Cortex of kidney (tissue), 1 donor: ENCODE measurements around the gene TRMT10B.
"Not testable (repeated sequence)": the region's sequence is repeated elsewhere in the genome, so short reads cannot be mapped to it uniquely, and the experiment has no call there.

Experiments used
- DNase-seq: peaks from one replicate; lab custom pipeline; 2025; lab: John Stamatoyannopoulos, UW

Gene TRMT10B

GRCh38 chr9:37801287-37801850, 47.8 kb downstream of the TRMT10B start:
- DNase-seq = no peak

DNA sequence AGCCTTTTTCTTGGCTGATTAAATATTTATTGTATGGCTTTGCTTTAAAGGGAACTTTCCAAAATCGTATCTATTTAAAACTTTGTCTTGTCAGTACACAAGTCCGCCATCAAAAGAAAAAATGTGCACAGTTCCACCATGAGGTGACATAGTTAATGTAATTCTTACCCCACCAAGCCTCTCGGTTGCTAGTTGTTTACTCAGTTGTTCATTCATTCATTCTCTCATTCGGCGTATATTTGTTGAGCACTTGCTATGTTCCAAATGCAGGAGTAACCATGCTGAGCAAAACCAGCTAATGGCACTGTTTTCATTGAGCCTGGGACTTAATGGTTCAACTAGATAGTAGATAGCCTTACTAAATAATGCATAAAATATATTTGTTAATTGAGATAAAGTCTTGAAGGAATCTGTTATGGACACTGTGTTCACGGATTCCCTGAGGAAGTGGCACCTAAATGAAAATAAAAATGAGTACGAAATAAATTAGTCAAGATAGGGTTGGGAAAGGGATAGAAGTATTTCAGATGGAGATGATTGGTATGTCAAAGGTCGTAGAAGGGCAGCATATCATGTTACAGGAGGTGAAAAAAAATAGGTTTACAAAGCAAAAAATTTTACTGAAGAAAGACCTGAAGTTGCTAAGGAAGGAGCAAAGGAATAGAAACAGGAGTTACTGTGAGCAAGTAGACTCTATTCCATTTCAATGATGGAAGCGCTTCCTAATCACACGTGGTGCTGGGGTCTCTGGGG, 48.5 kb downstream of the TRMT10B start:
- DNase-seq = no peak

- DNase-seq = no peak
Observed at GRCh38 chr9:37806271-37806670, 52.7 kb downstream of the TRMT10B start.

DNA sequence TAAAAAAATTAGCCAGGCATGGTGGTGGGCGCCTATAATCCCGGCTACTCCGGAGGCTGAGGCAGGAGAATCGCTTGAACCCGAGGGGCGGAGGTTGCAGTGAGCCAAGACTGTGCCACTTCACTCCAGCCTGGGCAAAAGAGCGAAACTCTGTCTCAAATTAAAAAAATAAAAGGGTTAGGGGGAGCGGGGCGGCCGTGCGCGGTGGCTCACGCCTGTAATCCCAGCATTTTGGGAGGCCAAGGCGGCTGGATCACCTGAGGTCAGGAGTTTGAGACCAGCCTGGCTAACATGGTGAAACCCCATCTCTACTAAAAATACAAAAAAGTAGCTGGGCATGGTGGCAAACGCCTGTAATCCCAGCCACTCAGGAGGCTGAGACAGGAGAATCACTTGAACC, 56.1 kb downstream of the TRMT10B start:
- DNase-seq = not testable (repeated sequence)

GRCh38 chr9:37811906-37812476, 58.4 kb downstream of the TRMT10B start:
- DNase-seq = no peak

GRCh38 chr9:37812773-37813379, 59.3 kb downstream of the TRMT10B start:
- no peak for DNase-seq

DNA sequence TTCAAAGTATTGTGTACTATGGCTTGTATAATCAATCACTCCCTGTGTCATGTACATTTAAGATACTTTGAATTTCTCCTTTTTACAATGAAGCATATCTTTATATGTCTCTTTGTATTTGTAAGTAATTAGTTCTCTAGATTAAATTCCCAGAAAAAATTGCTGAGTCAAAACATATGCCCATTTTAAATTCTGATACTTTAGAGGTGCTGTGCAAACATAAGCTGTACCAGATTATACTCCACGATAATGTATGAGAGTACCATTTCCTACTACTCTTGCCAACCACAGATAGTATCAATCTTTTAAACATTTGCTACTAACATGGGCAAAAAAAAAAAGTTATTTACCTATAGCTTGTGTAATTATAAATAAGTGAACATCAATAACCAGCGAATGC, 65.2 kb downstream of the TRMT10B start:
- DNase-seq = no peak

GRCh38 chr9:37820142-37820541, 66.5 kb downstream of the TRMT10B start:
- no peak for DNase-seq

- DNase-seq = not testable (repeated sequence)
Observed at GRCh38 chr9:37825174-37825573, 71.6 kb downstream of the TRMT10B start.

- no peak for DNase-seq
Observed at GRCh38 chr9:37827483-37828165, 74.0 kb downstream of the TRMT10B start.
